C1 segment of cervical spinal cord (tissue), 14 donors: Measurements from ENCODE around the gene GUK1.
A peak's percentile ranks its signal among the peaks of the same experiment; 100 is the strongest.
"Not testable (repeated sequence)": the region's sequence is repeated elsewhere in the genome, so short reads cannot be mapped to it uniquely, and the experiment has no call there.

Experiments
- DNase-seq, 14 donors: peaks; one replicate each; lab custom pipeline; 2025; lab: John Stamatoyannopoulos, UW

The GUK1 gene

GRCh38 chr1:228176461-228177182 lies 36.5 kb downstream of the GUK1 start:
- DNase-seq = no peak

GRCh38 chr1:228177183-228177475 lies 37.0 kb downstream of the GUK1 start:
- no peak for DNase-seq

GRCh38 chr1:228177721-228178710 lies 37.9 kb downstream of the GUK1 start:
- DNase-seq = no peak

- no peak for DNase-seq
These were observed 38.9 kb downstream of the GUK1 start for GRCh38 chr1:228178737-228179684.

- DNase-seq = no peak
These were observed 40.3 kb downstream of the GUK1 start for GRCh38 chr1:228180271-228180958.

GRCh38 chr1:228180959-228181644 lies 41.0 kb downstream of the GUK1 start:
- DNase-seq = no peak

- DNase-seq = no peak
These were observed 41.6 kb downstream of the GUK1 start for GRCh38 chr1:228181645-228182034.

GRCh38 chr1:228182296-228183030 lies 42.4 kb downstream of the GUK1 start:
- DNase-seq = no peak

GRCh38 chr1:228184152-228184551 lies 44.1 kb downstream of the GUK1 start:
- DNase-seq = no peak

GRCh38 chr1:228185641-228185965 lies 45.5 kb downstream of the GUK1 start:
- peak in 1 of 14 donors; percentile 67 for DNase-seq

- DNase-seq = not testable (repeated sequence)
These were observed 48.2 kb downstream of the GUK1 start for GRCh38 chr1:228188249-228188648.

GRCh38 chr1:228190182-228190581 lies 50.1 kb downstream of the GUK1 start:
- no peak for DNase-seq

- no peak for DNase-seq
These were observed 50.7 kb downstream of the GUK1 start for GRCh38 chr1:228190778-228191177.

GRCh38 chr1:228194436-228194835 lies 54.4 kb downstream of the GUK1 start:
- no peak for DNase-seq

- DNase-seq = no peak
These were observed 55.1 kb downstream of the GUK1 start for GRCh38 chr1:228194921-228195812.

- no peak for DNase-seq
These were observed 57.6 kb downstream of the GUK1 start for GRCh38 chr1:228197555-228198147.
